ENCODE measurements around the gene MILR1.
"Not testable (repeated sequence)": the region's sequence is repeated elsewhere in the genome, so short reads cannot be mapped to it uniquely, and the experiment has no call there.

Gene MILR1

GRCh38 chr17:64418506-64419339 is 30.2 kb upstream of the MILR1 start:
- peak; percentile 89 to 91 for DNase-seq (ENCODE audit: low read depth in 2 of 2)
- H3K4me3 ChIP-seq (replicated peaks in 1 of 2; ENCODE audit: low read depth in 2 of 2, low read length in 2 of 2) = no peak overlapping the region
- TF ChIP-seq, protein P1, sequence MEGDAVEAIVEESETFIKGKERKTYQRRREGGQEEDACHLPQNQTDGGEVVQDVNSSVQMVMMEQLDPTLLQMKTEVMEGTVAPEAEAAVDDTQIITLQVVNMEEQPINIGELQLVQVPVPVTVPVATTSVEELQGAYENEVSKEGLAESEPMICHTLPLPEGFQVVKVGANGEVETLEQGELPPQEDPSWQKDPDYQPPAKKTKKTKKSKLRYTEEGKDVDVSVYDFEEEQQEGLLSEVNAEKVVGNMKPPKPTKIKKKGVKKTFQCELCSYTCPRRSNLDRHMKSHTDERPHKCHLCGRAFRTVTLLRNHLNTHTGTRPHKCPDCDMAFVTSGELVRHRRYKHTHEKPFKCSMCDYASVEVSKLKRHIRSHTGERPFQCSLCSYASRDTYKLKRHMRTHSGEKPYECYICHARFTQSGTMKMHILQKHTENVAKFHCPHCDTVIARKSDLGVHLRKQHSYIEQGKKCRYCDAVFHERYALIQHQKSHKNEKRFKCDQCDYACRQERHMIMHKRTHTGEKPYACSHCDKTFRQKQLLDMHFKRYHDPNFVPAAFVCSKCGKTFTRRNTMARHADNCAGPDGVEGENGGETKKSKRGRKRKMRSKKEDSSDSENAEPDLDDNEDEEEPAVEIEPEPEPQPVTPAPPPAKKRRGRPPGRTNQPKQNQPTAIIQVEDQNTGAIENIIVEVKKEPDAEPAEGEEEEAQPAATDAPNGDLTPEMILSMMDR (IDR thresholded peaks at IDR 0.05; ENCODE audit: low read depth, low read length) = peak; percentile 59

DNA sequence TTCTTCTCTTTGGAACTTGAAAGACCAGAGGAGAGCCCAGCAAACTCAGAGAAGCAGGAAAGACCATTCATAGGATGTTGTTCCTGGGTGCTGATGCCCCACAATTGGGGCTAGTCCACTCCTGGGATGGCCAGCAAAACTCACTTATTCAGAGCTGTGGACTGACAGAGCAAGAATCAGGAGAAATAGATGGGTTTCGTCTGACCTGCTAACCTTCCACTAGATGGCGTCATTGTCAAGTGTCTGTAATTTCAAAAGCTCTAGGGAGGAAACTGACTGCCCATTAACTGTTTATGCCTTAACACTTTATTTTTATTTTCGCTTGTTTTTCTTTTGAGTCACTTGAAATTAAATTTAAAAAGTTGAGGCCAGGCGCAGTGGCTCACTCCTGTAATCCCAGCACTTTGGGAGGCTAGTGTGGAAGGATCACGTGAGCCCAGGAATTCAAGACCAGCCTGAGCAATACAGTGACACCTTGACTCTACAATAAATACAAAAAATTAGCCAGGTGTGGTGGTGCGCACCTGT is 28.7 kb upstream of the MILR1 start:
- TF ChIP-seq, protein P1 (IDR thresholded peaks at IDR 0.05; ENCODE audit: low read depth, low read length) = peak; percentile 64
- peak; percentile 88 to 92 for DNase-seq (ENCODE audit: low read depth in 2 of 2)
- no peak overlapping the region for H3K4me3 ChIP-seq (replicated peaks in 1 of 2; ENCODE audit: low read depth in 2 of 2, low read length in 2 of 2)

DNA sequence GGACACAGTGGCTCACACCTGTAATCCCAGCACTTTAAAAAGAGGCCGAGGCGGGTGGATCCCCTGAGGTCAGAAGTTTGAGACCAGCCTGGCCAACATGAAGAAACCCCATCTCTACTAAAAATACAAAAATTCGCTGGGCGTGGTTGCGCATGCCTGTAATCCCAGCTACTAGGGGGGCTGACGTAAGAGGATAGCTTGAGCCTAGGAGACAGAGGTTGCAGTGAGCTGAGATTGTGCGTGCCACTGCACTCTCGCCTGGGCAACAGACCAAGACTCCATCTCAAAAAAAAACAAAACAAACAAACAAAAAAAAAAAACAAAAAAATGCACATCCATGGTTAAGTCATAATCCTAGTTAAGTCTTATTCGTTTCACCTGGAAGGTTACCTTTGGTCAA is 26.8 kb upstream of the MILR1 start:
- not testable (repeated sequence) for DNase-seq (ENCODE audit: low read depth in 2 of 2)

DNA sequence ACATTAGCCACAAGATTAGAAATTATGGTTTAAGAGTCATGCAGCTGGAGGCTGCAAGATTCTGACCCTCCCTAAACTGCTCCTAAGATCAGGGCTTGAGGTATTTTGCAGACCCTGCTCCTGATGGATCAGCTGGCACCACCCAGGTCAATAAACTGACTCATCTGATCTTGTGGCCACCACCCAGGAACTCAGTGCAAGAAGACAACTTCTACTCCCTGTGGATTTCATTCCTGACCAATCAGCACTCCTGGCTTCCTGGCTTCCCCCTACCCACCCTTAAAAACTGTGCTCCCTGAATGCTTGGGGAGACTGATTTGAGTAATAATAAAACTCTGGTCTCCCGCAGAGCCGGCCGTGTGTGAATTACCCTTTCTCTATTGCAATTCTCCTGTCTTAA is 25.0 kb upstream of the MILR1 start:
- peak in 1 of 2 donors; percentile 34 for DNase-seq (ENCODE audit: low read depth in 2 of 2)
- H3K4me3 ChIP-seq (replicated peaks in 1 of 2; ENCODE audit: low read depth in 2 of 2, low read length in 2 of 2) = no peak overlapping the region
- TF ChIP-seq, protein P1 (IDR thresholded peaks at IDR 0.05; ENCODE audit: low read depth, low read length) = no peak

More for the DNA sequence above, 26.8 kb upstream of the MILR1 start:
- not testable (repeated sequence) for H3K4me3 ChIP-seq (replicated peaks in 1 of 2; ENCODE audit: low read depth in 2 of 2, low read length in 2 of 2)

GRCh38 chr17:64424324-64424849 is 24.5 kb upstream of the MILR1 start:
- no peak overlapping the region for H3K4me3 ChIP-seq (replicated peaks in 1 of 2; ENCODE audit: low read depth in 2 of 2, low read length in 2 of 2)
- no peak for DNase-seq (ENCODE audit: low read depth in 2 of 2)
- TF ChIP-seq, protein P1 (IDR thresholded peaks at IDR 0.05; ENCODE audit: low read depth, low read length) = no peak

DNA sequence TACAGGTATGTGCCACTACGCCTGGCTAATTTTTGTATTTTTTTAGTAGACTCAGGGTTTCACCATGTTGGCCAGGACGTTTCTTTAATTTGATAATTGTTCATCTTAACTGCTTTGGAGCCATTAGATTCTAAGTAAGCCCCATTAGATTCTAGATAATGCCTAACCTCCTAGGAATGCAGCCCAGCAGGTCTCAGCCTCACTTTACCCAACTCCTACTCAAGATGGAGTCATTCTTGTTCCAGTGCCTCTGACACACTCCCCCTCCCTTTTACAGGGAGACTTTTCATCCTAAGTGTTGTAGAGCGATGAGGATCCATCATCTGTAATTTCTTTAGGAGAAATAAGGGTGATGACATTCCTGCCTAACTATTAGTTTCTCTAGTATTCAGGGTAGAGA is 23.7 kb upstream of the MILR1 start:
- TF ChIP-seq, protein P1 (IDR thresholded peaks at IDR 0.05; ENCODE audit: low read depth, low read length) = no peak
- H3K4me3 ChIP-seq (replicated peaks in 1 of 2; ENCODE audit: low read depth in 2 of 2, low read length in 2 of 2) = no peak overlapping the region
- no peak for DNase-seq (ENCODE audit: low read depth in 2 of 2)

GRCh38 chr17:64426596-64426995 is 22.3 kb upstream of the MILR1 start:
- H3K4me3 ChIP-seq (replicated peaks in 1 of 2; ENCODE audit: low read depth in 2 of 2, low read length in 2 of 2) = no peak overlapping the region
- no peak for DNase-seq (ENCODE audit: low read depth in 2 of 2)
- TF ChIP-seq, protein P1 (IDR thresholded peaks at IDR 0.05; ENCODE audit: low read depth, low read length) = no peak
